Calu3 (cell line): ENCODE data around the gene PRDM2. TPM values are rescaled to one million over a fixed set of nuclear protein-coding genes. Genes with fewer than 3 reads are reported as not detected.

ENCODE experiments used
- Bru-seq: library from RNA; stranded (reverse); fragments of 400-500 nt; gene quantifications from one replicate; lab custom pipeline; 2021; lab: Mats Ljungman, UMichigan
- BruChase-seq, 2 experiments: library from RNA; stranded (reverse); fragments of 400-500 nt; gene quantifications; one replicate each; lab custom pipeline; 2021; lab: Mats Ljungman, UMichigan
- BruUV-seq: library from RNA; stranded (reverse); fragments of 400-500 nt; replicated peaks from 2 replicates; lab custom pipeline; 2021; lab: Mats Ljungman, UMichigan
- CTCF ChIA-PET: fragments of 300-600 bp; sonication (Branson Sonifier 250); formaldehyde crosslinking; loops from one replicate; lab custom pipeline; 2022; ENCODE audit warnings: antibody characterized with exemption; lab: Charles Lee
- DNase-seq: peaks from one replicate; pipeline ENCODE4 v3.0.0; 2022
- H3K27ac Mint-ChIP-seq: one replicate; pipeline ENCODE4 v1.8.0; 2022; ENCODE audit warnings: mixed read lengths; ENCODE audit not compliant: unreplicated experiment
- H3K27me3 Mint-ChIP-seq: one replicate; pipeline ENCODE4 v1.8.0; 2022; ENCODE audit warnings: mixed read lengths; ENCODE audit not compliant: unreplicated experiment
- H3K36me3 Mint-ChIP-seq: one replicate; pipeline ENCODE4 v1.8.0; 2022; ENCODE audit warnings: mild to moderate bottlenecking, moderate library complexity, mixed read lengths; ENCODE audit not compliant: insufficient read depth, unreplicated experiment
- H3K4me1 Mint-ChIP-seq: one replicate; pipeline ENCODE4 v1.8.0; 2022; ENCODE audit warnings: mild to moderate bottlenecking, low read depth, mixed read lengths; ENCODE audit not compliant: unreplicated experiment
- H3K4me3 Mint-ChIP-seq: one replicate; pipeline ENCODE4 v1.8.0; 2022; ENCODE audit warnings: mild to moderate bottlenecking, low read depth, moderate library complexity, mixed read lengths; ENCODE audit not compliant: unreplicated experiment
- H3K9me3 Mint-ChIP-seq: one replicate; pipeline ENCODE4 v1.8.0; 2022; ENCODE audit warnings: low read depth, mixed read lengths; ENCODE audit not compliant: unreplicated experiment
- intact Hi-C: fragments of 100-400 bp; cut with micrococcal nuclease; formaldehyde crosslinking; loops from one replicate; pipeline ENCODE4 v1.10.0; 2022; ENCODE audit not compliant: unreplicated experiment
- long read RNA-seq: library from polyadenylated mRNA; stranded (forward); transcript quantifications from one replicate; pipeline ENCODE4 v2.0.0, GENCODE V29; 2022
- total RNA-seq: library from RNA; stranded (reverse); gene quantifications from 2 replicates; pipeline ENCODE4 v1.2.3, GENCODE V29; 2022
- TF ChIP-seq, protein P1 (sequence below): fragments of 200-600 bp; IDR thresholded peaks from one replicate; pipeline ENCODE4 v1.8.0; 2022; ENCODE audit warnings: antibody characterized with exemption; ENCODE audit not compliant: unreplicated experiment

PRDM2 gene, protein sequence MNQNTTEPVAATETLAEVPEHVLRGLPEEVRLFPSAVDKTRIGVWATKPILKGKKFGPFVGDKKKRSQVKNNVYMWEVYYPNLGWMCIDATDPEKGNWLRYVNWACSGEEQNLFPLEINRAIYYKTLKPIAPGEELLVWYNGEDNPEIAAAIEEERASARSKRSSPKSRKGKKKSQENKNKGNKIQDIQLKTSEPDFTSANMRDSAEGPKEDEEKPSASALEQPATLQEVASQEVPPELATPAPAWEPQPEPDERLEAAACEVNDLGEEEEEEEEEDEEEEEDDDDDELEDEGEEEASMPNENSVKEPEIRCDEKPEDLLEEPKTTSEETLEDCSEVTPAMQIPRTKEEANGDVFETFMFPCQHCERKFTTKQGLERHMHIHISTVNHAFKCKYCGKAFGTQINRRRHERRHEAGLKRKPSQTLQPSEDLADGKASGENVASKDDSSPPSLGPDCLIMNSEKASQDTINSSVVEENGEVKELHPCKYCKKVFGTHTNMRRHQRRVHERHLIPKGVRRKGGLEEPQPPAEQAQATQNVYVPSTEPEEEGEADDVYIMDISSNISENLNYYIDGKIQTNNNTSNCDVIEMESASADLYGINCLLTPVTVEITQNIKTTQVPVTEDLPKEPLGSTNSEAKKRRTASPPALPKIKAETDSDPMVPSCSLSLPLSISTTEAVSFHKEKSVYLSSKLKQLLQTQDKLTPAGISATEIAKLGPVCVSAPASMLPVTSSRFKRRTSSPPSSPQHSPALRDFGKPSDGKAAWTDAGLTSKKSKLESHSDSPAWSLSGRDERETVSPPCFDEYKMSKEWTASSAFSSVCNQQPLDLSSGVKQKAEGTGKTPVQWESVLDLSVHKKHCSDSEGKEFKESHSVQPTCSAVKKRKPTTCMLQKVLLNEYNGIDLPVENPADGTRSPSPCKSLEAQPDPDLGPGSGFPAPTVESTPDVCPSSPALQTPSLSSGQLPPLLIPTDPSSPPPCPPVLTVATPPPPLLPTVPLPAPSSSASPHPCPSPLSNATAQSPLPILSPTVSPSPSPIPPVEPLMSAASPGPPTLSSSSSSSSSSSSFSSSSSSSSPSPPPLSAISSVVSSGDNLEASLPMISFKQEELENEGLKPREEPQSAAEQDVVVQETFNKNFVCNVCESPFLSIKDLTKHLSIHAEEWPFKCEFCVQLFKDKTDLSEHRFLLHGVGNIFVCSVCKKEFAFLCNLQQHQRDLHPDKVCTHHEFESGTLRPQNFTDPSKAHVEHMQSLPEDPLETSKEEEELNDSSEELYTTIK (N-terminal part only)
- total RNA-seq (26.9 and 29.9 TPM in 2 replicates), Bru-seq, nascent RNA (percentile 74 among the genes with signal in this experiment), BruChase-seq, experiment 1, labeled RNA remaining after a 6-hour chase (percentile 62 among the genes with signal in this experiment), BruChase-seq, experiment 2, labeled RNA remaining after a 2-hour chase (percentile 70 among the genes with signal in this experiment)
- long read RNA-seq, partial matches to known transcripts, result 1 of 4 reads
- long read RNA-seq, other reads (novel, unspliced or antisense), result 3 of 4 reads

DNA sequence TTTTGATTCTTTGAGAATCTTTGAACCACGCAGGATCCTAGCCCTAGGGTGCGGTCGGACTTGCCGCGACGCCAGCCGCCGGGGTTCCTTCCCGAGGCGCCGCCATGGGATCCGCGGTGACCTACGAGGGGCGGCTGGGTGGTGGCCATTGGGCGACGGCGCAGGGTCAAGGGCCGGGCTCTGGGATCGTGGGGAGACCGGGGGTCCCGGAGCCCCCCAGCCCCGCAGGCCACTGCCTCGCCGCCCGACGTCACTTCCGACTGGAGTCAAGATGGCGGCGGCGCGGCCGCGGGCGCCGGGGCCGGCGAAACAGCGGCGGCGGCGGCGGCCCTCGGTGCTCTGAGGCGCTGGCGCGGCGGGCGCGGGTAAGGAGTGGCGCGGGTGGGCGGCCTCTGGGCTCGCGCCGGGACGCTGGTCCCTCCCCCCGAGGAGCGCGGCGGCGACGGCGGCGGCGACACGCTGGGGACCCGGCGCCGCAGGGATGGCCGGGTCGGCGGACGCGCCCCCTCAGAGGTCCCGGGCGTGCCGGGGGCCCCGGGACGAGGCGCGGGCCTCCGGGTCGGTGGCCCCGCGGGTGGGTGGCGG, at the start of gene PRDM2:
Gene PRDM2, plus strand, starts transcription at position 253 of the 585 bp plus-strand sequence. CDS start 15,418 bp downstream, outside the sequence.
- Mint-ChIP-seq H3K4me1 (peaks cover 7% of the 10 kb centered on the region), H3K9me3 (peaks cover 7% of the 10 kb centered on the region), H3K36me3 (peaks cover 17% of the 10 kb centered on the region), H3K4me3 (peak within 1 kb of the TSS; percentile 67), H3K27ac (peak within 1 kb of the TSS; percentile 87), H3K27me3 (no peaks in the 10 kb centered on the region)
- peak; percentile 42 for DNase-seq
- TF ChIP-seq, protein P1, sequence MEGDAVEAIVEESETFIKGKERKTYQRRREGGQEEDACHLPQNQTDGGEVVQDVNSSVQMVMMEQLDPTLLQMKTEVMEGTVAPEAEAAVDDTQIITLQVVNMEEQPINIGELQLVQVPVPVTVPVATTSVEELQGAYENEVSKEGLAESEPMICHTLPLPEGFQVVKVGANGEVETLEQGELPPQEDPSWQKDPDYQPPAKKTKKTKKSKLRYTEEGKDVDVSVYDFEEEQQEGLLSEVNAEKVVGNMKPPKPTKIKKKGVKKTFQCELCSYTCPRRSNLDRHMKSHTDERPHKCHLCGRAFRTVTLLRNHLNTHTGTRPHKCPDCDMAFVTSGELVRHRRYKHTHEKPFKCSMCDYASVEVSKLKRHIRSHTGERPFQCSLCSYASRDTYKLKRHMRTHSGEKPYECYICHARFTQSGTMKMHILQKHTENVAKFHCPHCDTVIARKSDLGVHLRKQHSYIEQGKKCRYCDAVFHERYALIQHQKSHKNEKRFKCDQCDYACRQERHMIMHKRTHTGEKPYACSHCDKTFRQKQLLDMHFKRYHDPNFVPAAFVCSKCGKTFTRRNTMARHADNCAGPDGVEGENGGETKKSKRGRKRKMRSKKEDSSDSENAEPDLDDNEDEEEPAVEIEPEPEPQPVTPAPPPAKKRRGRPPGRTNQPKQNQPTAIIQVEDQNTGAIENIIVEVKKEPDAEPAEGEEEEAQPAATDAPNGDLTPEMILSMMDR, result no peak
- BruUV-seq, result no TSS peak
- CTCF ChIA-PET, result no interaction called here
- intact Hi-C loops, result loop anchor here (5.0 to 10.0 kb wide), 2 partner anchors 52 to 125 kb away; no protein-coding TSS in a partner anchor

DNA sequence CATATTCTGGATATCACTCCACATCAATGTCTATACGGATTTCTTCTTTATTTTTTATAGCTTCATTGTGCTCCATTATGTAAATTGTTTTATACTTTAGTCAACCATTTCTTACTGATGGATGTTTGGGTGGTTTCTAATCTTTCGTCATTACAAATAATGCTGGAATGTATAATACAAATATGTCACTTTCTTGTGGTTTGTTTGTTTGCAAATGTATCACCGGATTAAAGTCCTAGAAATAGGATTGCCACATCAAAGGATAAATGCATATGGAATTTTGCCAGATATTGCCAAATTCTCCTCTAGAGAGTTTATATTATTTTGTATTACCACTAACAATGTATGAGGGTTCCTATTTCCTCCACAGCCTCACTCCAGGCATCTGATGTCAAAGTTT, 48.7 kb upstream of the PRDM2 start:
- CTCF ChIA-PET, result no interaction called here
- DNase-seq, result no peak
- BruUV-seq, result no TSS peak
- Mint-ChIP-seq H3K4me3 (no peak overlapping the region), H3K4me1 (no peaks in the 10 kb centered on the region), H3K9me3 (peaks cover 2% of the 10 kb centered on the region), H3K27me3 (no peaks in the 10 kb centered on the region), H3K36me3 (no peaks in the 10 kb centered on the region), H3K27ac (no peak overlapping the region)
- TF ChIP-seq, protein P1, result no peak
- intact Hi-C loops, result no loop called here

DNA sequence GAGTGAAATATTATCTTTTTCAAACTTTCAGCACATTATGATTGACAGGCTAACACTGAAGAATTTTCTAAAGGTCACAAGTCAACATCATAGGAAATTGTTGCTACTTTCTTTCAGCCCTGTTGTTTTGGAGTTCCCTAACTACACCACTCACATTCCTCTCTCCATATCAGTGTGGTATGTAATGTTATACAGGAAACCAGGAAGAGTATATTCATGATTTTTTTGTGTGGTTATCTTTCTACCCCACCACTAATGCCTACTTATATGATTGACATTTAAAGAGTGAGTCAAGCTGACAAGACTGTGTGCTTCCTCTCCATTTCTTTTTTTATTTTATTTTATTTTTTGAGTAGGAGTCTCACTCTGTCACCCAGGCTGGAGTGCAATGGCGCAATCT, 47.8 kb upstream of the PRDM2 start:
- TF ChIP-seq, protein P1, result no peak
- Mint-ChIP-seq H3K9me3 (peaks cover 2% of the 10 kb centered on the region), H3K4me3 (no peak overlapping the region), H3K27ac (no peak overlapping the region), H3K4me1 (no peaks in the 10 kb centered on the region), H3K27me3 (no peaks in the 10 kb centered on the region), H3K36me3 (no peaks in the 10 kb centered on the region)
- CTCF ChIA-PET, result no interaction called here
- no TSS peak for BruUV-seq
- no peak for DNase-seq
- intact Hi-C loops, result no loop called here
